GM23248 (cell line): Measurements from ENCODE around the gene MEDAG. TPM values are rescaled to one million over a fixed set of nuclear protein-coding genes. Genes with fewer than 3 reads are reported as not detected.

Experiments
- DNase-seq: peaks from one replicate; pipeline ENCODE4 v3.0.0-alpha.2; 2015
- H2AFZ ChIP-seq: fragments of 200-600 bp; sonication (generic); 2 replicates; pipeline ENCODE4 v1.6.1; 2016; ENCODE audit warnings: antibody characterized with exemption
- H3F3A ChIP-seq: fragments of 200-600 bp; sonication (generic); 2 replicates; pipeline ENCODE4 v1.6.1; 2016; ENCODE audit warnings: mild to moderate bottlenecking, antibody characterized with exemption, mixed run types; ENCODE audit not compliant: insufficient read depth
- H3K27ac ChIP-seq: fragments of 200-600 bp; sonication (generic); 2 replicates; pipeline ENCODE4 v1.5.1; 2016; ENCODE audit warnings: mild to moderate bottlenecking
- H3K27me3 ChIP-seq: fragments of 200-600 bp; sonication (generic); replicated peaks from 2 replicates; pipeline ENCODE4 v1.6.1; 2016; ENCODE audit warnings: mild to moderate bottlenecking; ENCODE audit not compliant: insufficient read depth
- H3K36me3 ChIP-seq: fragments of 200-600 bp; sonication (generic); 2 replicates; pipeline ENCODE4 v1.6.1; 2016; ENCODE audit warnings: low read depth, mild to moderate bottlenecking
- H3K4me1 ChIP-seq: fragments of 200-600 bp; sonication (generic); 2 replicates; pipeline ENCODE4 v1.6.1; 2016; ENCODE audit warnings: mild to moderate bottlenecking; ENCODE audit not compliant: insufficient read depth
- H3K4me2 ChIP-seq: fragments of 200-600 bp; sonication (generic); one replicate; pipeline ENCODE4 v1.6.1; 2016; ENCODE audit warnings: mild to moderate bottlenecking; ENCODE audit not compliant: unreplicated experiment
- H3K4me3 ChIP-seq: fragments of 200-600 bp; sonication (generic); 2 replicates; pipeline ENCODE4 v1.5.1; 2016; ENCODE audit warnings: mild to moderate bottlenecking
- H3K79me2 ChIP-seq: fragments of 200-600 bp; sonication (generic); 2 replicates; pipeline ENCODE4 v1.6.1; 2016; ENCODE audit warnings: mild to moderate bottlenecking; ENCODE audit not compliant: insufficient read depth
- H3K9ac ChIP-seq: fragments of 200-600 bp; sonication (generic); 2 replicates; pipeline ENCODE4 v1.6.1; 2016; ENCODE audit warnings: mild to moderate bottlenecking
- H3K9me2 ChIP-seq: fragments of 200-600 bp; sonication (generic); 2 replicates; pipeline ENCODE4 v1.6.1; 2016; ENCODE audit warnings: mixed run types, mild to moderate bottlenecking, moderate library complexity; ENCODE audit not compliant: insufficient read depth
- H3K9me3 ChIP-seq: fragments of 200-600 bp; sonication (generic); one replicate; pipeline ENCODE4 v1.6.1; 2017; ENCODE audit warnings: low read depth
- H4K20me1 ChIP-seq: fragments of 200-600 bp; sonication (generic); 2 replicates; pipeline ENCODE4 v1.6.0; 2016; ENCODE audit not compliant: insufficient read depth
- EZH2 ChIP-seq: fragments of 200-600 bp; sonication (generic); IDR thresholded peaks from 2 replicates; pipeline ENCODE4 v1.6.1; 2018; ENCODE audit warnings: antibody characterized with exemption, mild to moderate bottlenecking; ENCODE audit not compliant: insufficient read depth, poor library complexity, severe bottlenecking
- EZH2phosphoT487 ChIP-seq: fragments of 200-600 bp; sonication (generic); IDR thresholded peaks from 2 replicates; pipeline ENCODE4 v1.6.1; 2018; ENCODE audit warnings: antibody characterized with exemption, moderate library complexity, mild to moderate bottlenecking, low read depth; ENCODE audit not compliant: insufficient read depth
- WGBS, 2 experiments: methylation state at CpG; one replicate each; pipeline ENCODE4 v1.1.6; 2015 to 2017; ENCODE audit warnings: low lambda C conversion rate in 2 of 2, low coverage in 1 of 2; ENCODE audit errors: missing lambda C conversion rate in 2 of 2; 5-methylcytosine and 5-hydroxymethylcytosine counted together
- in situ Hi-C: fragments of 300-500 bp; cut with MboI; formaldehyde crosslinking; loops from 2 replicates; pipeline ENCODE4 v1.15.0; 2020
- polyA plus RNA-seq: library from polyadenylated mRNA; unstranded; fragments of >200 nt; fragmentation: Nextera tagmentation; extraction: Ambion mirVana; gene quantifications from 2 replicates; pipeline ENCODE4 v1.2.1, GENCODE V29; 2016
- total RNA-seq: library from RNA; depleted of rRNA; stranded (reverse); fragments of >200 nt; shearing (Covaris generic); gene quantifications from 2 replicates; pipeline ENCODE4 v1.2.3, GENCODE V29; 2014

The MEDAG gene
- total and polyA plus RNA-seq, 2 experiments from 2014 or later = 86.0 to 243 TPM

DNA sequence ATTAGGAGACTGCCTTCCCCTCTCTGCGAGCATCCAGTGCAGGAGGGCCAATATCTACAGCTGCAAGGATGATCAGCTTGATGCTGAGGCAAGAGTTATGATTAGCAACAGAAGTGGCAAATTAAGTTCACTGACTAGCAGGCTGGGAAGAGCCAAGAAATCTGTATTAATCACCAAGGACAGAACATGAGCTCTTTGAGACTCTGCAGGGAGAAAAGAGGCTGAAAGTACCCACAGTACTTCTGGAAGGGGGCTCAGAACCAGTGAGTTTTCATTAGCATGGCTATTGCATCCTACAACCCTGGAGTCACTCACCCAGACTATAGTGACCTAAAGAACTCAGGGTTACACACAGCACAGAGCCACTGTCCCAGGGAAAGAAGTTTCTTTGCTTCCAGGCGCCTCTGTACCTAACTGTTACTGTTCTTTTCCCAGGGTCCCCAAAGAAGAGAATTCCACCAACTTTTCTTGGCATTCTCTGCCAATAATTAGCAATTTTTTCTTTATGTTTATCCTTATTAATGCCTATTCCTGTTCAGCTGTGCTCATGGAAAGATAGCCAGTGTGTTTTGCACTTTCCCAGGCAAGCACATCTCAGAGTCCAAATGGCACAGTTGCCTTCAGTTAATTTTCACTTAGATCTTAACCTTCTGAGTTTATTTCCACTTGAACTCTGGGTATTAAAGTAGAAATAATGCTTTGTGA is 25.8 kb upstream of the MEDAG start:
- in situ Hi-C loops = no loop called here
- Histone ChIP-seq H3K27ac (peak overlapping the region; percentile 97), H3K4me2 (peak overlapping the region; percentile 77), H3K4me1 (peaks cover 42% of the 10 kb centered on the region), H3K36me3 (no peaks in the 10 kb centered on the region), H3K27me3 (no peaks in the 10 kb centered on the region), H2AFZ (no peak overlapping the region), H3K4me3 (peak overlapping the region; percentile 41), H3F3A (peaks cover 55% of the 10 kb centered on the region), H3K9me3 (no peaks in the 10 kb centered on the region), H3K79me2 (no peaks in the 10 kb centered on the region), H3K9me2 (no peaks in the 10 kb centered on the region), H3K9ac (peak overlapping the region; percentile 75), H4K20me1 (no peaks in the 10 kb centered on the region)
- DNase-seq = peak; percentile 87
- WGBS, 2 experiments = 56 to 58% methylated on average over 2 of the region's 2 CpGs
- no peak for TF ChIP-seq EZH2
- TF ChIP-seq EZH2phosphoT487 = no peak

DNA sequence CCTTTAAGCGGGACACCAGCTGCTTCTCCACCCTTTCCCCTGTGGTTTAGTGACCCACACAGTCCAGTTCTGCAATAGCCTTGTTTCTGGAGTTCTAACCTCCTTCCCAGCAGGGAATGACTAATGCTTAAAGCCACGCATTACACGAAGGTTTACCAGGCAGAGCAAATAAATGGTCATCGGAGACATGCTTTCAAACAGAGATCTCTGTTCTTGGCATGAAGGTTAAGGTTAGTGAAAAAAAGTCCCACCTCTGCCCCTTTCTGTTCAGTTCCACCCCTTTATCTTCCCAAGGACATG is 25.3 kb upstream of the MEDAG start:
- Histone ChIP-seq H3K9me3 (no peaks in the 10 kb centered on the region), H3F3A (peaks cover 54% of the 10 kb centered on the region), H3K36me3 (no peaks in the 10 kb centered on the region), H3K9me2 (no peaks in the 10 kb centered on the region), H4K20me1 (no peaks in the 10 kb centered on the region), H3K79me2 (no peaks in the 10 kb centered on the region), H3K27me3 (no peaks in the 10 kb centered on the region), H2AFZ (peak overlapping the region; percentile 21), H3K27ac (peak overlapping the region; percentile 97), H3K4me1 (peaks cover 42% of the 10 kb centered on the region), H3K9ac (peak overlapping the region; percentile 75), H3K4me2 (peak overlapping the region; percentile 77), H3K4me3 (peak overlapping the region; percentile 41)
- WGBS, 2 experiments = 0% methylated on average over 4 of the region's 4 CpGs
- TF ChIP-seq EZH2 (no peak), EZH2phosphoT487 (no peak)
- in situ Hi-C loops = no loop called here
- DNase-seq = peak; percentile 95

DNA sequence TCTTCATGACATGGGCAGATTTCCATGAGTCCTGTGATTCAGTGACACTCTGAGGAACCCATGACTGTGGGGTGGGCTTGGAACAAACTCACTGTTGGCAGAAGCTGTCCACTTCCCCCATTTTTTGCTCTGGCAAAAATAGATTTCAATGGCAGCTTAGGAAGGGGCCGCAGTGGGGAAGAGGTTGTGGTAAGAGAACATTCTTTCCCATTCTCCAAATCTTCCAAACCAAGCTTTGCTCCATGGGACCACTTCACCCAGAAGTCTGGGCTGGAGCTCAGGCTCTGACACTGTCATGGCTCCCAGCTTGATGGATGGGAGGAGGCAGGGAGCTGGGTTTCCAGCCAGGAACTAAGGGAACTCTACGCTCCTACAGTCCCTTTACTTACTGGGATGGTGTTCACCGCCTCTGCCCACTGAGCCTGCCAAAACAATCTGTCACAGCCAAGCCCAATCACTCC is 24.9 kb upstream of the MEDAG start:
- no peaks in the 10 kb centered on the region for H3K36me3 ChIP-seq
- peak; percentile 48 for DNase-seq
- no peaks in the 10 kb centered on the region for H4K20me1 ChIP-seq
- in situ Hi-C loops = no loop called here
- H3K4me3 ChIP-seq = peak overlapping the region; percentile 28
- peaks cover 42% of the 10 kb centered on the region for H3K4me1 ChIP-seq
- TF ChIP-seq EZH2phosphoT487 (no peak), EZH2 (no peak)
- peak overlapping the region; percentile 97 for H3K27ac ChIP-seq
- H3F3A ChIP-seq = peaks cover 50% of the 10 kb centered on the region
- WGBS, 2 experiments = 20 to 22% methylated on average over 3 of the region's 3 CpGs
- no peaks in the 10 kb centered on the region for H3K27me3 ChIP-seq
- H3K4me2 ChIP-seq = peak overlapping the region; percentile 77
- no peaks in the 10 kb centered on the region for H3K79me2 ChIP-seq
- H3K9me3 ChIP-seq = no peaks in the 10 kb centered on the region
- H3K9me2 ChIP-seq = no peaks in the 10 kb centered on the region
- H2AFZ ChIP-seq = peak overlapping the region; percentile 21
- H3K9ac ChIP-seq = peak overlapping the region; percentile 75

DNA sequence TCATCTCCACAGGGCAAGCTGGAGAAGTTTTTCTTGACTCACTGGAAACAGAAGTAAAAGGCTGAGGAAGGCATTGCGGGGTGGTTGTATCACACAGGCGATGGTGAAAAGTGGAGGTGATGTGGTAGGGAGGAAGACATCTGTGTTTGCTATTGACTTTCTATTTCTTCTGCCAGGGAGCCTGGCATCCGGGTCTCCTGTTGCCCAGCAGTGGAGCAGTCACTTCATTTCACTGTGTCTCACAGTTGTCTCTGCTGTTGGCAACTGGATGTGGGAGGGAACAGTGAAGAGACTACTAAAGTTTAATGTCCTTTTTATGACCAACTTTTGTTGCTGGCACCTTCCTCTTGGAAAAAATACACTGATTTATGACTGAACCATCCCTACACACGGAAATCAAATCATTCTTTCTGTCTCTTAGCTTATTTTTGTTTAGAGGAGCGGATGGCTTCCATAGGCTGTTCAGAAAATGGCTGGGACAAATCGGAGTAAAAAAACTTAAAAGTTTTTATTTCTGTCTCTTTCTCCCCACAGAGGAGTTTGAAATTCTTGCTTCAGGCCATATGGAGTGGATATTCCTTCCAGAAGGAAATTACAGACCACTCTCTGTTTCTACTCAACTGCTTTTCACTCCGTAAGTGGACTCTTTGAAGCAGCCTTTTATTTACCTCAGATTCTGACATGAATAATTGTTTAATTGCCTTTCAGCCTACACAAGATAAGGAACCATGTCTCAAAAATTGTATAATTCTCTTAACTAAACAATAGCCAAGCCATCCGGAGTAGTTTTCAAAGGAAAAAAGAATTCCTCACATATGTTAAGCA is 23.8 kb upstream of the MEDAG start:
- H3K27me3 ChIP-seq = no peaks in the 10 kb centered on the region
- peak; percentile 36 for DNase-seq
- peak overlapping the region; percentile 77 for H3K4me2 ChIP-seq
- H3K9me2 ChIP-seq = no peaks in the 10 kb centered on the region
- peak overlapping the region; percentile 75; the same call in 1 of the 2 replicates for H3K9ac ChIP-seq
- TF ChIP-seq EZH2phosphoT487 (no peak), EZH2 (no peak)
- H2AFZ ChIP-seq = peak overlapping the region; percentile 21
- peaks cover 44% of the 10 kb centered on the region for H3F3A ChIP-seq
- H3K36me3 ChIP-seq = no peaks in the 10 kb centered on the region
- peak overlapping the region; percentile 97 for H3K27ac ChIP-seq
- WGBS, 2 experiments = 31 to 41% methylated on average over 8 of the region's 8 CpGs
- no peaks in the 10 kb centered on the region for H3K9me3 ChIP-seq
- H3K79me2 ChIP-seq = no peaks in the 10 kb centered on the region
- no peak overlapping the region for H3K4me3 ChIP-seq
- in situ Hi-C loops = no loop called here
- no peaks in the 10 kb centered on the region for H4K20me1 ChIP-seq
- peaks cover 39% of the 10 kb centered on the region for H3K4me1 ChIP-seq
